Nephron (organoid): ENCODE results near the gene EPN1.

Experiments
- H3K27ac Mint-ChIP-seq, 3 experiments: 2 replicates each; pipeline ENCODE4 v1.8.0; 2020; ENCODE audit warnings: mixed read lengths in 3 of 3, mild to moderate bottlenecking in 2 of 3, moderate library complexity in 1 of 3
- H3K27me3 Mint-ChIP-seq: 2 replicates; pipeline ENCODE4 v1.8.0; 2021; ENCODE audit warnings: low read depth, mild to moderate bottlenecking, moderate library complexity, mixed read lengths
- H3K36me3 Mint-ChIP-seq: 2 replicates; pipeline ENCODE4 v1.8.0; 2020; ENCODE audit warnings: low read depth, mixed read lengths
- H3K4me1 Mint-ChIP-seq: 2 replicates; pipeline ENCODE4 v1.8.0; 2020; ENCODE audit warnings: mixed read lengths
- H3K4me3 Mint-ChIP-seq, 3 experiments: 2 replicates each; pipeline ENCODE4 v1.8.0; 2020; ENCODE audit warnings: mild to moderate bottlenecking in 3 of 3, mixed read lengths in 3 of 3, moderate library complexity in 2 of 3
- H3K9me3 Mint-ChIP-seq: 2 replicates; pipeline ENCODE4 v1.8.0; 2020; ENCODE audit warnings: mixed read lengths
- CTCF ChIP-seq, 3 experiments: fragments of 200-600 bp; sonication (generic); IDR thresholded peaks; one replicate each; pipeline ENCODE4 v1.5.0; 2021; ENCODE audit warnings: antibody characterized with exemption in 3 of 3; ENCODE audit not compliant: unreplicated experiment in 3 of 3

EPN1 gene

GRCh38 chr19:55686311-55687050, 11.5 kb downstream of the EPN1 start:
- H3K27me3 Mint-ChIP-seq, result no peaks in the 10 kb centered on the region
- H3K9me3 Mint-ChIP-seq, result no peaks in the 10 kb centered on the region
- peaks cover 23% of the 10 kb centered on the region for H3K36me3 Mint-ChIP-seq
- peak overlapping the region in 1 of 3 experiments; percentile 75 for H3K27ac Mint-ChIP-seq
- H3K4me3 Mint-ChIP-seq, result peak overlapping the region in 1 of 3 experiments; percentile 8
- TF ChIP-seq CTCF (IDR thresholded peaks at IDR 0.05; ENCODE audit: unreplicated experiment in 3 of 3), result no peak
- peaks cover 13% of the 10 kb centered on the region for H3K4me1 Mint-ChIP-seq

GRCh38 chr19:55687281-55688201, 12.5 kb downstream of the EPN1 start:
- TF ChIP-seq CTCF (IDR thresholded peaks at IDR 0.05; ENCODE audit: unreplicated experiment in 3 of 3), result no peak
- H3K27ac Mint-ChIP-seq, result peak overlapping the region in 2 of 3 experiments; percentile 16 to 75
- peaks cover 13% of the 10 kb centered on the region for H3K4me1 Mint-ChIP-seq
- H3K4me3 Mint-ChIP-seq, result no peak overlapping the region
- H3K36me3 Mint-ChIP-seq, result peaks cover 23% of the 10 kb centered on the region
- no peaks in the 10 kb centered on the region for H3K27me3 Mint-ChIP-seq
- H3K9me3 Mint-ChIP-seq, result no peaks in the 10 kb centered on the region

- no peaks in the 10 kb centered on the region for H3K27me3 Mint-ChIP-seq
- peaks cover 25% of the 10 kb centered on the region for H3K36me3 Mint-ChIP-seq
Observed at GRCh38 chr19:55688422-55689218, 13.6 kb downstream of the EPN1 start.

GRCh38 chr19:55689411-55690108, 14.5 kb downstream of the EPN1 start:
- no peak for TF ChIP-seq CTCF (IDR thresholded peaks at IDR 0.05; ENCODE audit: unreplicated experiment in 3 of 3)
- peaks cover 7% of the 10 kb centered on the region for H3K4me1 Mint-ChIP-seq
- H3K4me3 Mint-ChIP-seq, result no peak overlapping the region

More at GRCh38 chr19:55688422-55689218, 13.6 kb downstream of the EPN1 start:
- Mint-ChIP-seq H3K4me3 (peak overlapping the region in 2 of 3 experiments; percentile 40 to 51), H3K4me1 (peaks cover 11% of the 10 kb centered on the region), H3K27ac (peak overlapping the region; percentile 64 to 98 (median 95)), H3K9me3 (no peaks in the 10 kb centered on the region)
- no peak for TF ChIP-seq CTCF (IDR thresholded peaks at IDR 0.05; ENCODE audit: unreplicated experiment in 3 of 3)

GRCh38 chr19:55690109-55690768, 15.2 kb downstream of the EPN1 start:
- Mint-ChIP-seq H3K27me3 (no peaks in the 10 kb centered on the region), H3K4me3 (no peak overlapping the region), H3K36me3 (peaks cover 29% of the 10 kb centered on the region), H3K4me1 (peaks cover 7% of the 10 kb centered on the region), H3K27ac (peak overlapping the region in 1 of 3 experiments; percentile 84), H3K9me3 (no peaks in the 10 kb centered on the region)
- no peak for TF ChIP-seq CTCF (IDR thresholded peaks at IDR 0.05; ENCODE audit: unreplicated experiment in 3 of 3)

More at GRCh38 chr19:55689411-55690108, 14.5 kb downstream of the EPN1 start:
- peak overlapping the region; percentile 64 to 98 (median 95) for H3K27ac Mint-ChIP-seq
- H3K27me3 Mint-ChIP-seq, result no peaks in the 10 kb centered on the region
- no peaks in the 10 kb centered on the region for H3K9me3 Mint-ChIP-seq
- peaks cover 29% of the 10 kb centered on the region for H3K36me3 Mint-ChIP-seq
